K562 (cell line): ENCODE measurements around the gene MEF2B. TPM values are rescaled to one million over a fixed set of nuclear protein-coding genes. Genes with fewer than 3 reads are reported as not detected.
A peak's percentile ranks its signal among the peaks of the same experiment; 100 is the strongest.

Experiments
- BCOR ChIP-seq: fragments of 450-650 bp; IDR thresholded peaks from 2 replicates; pipeline ENCODE4 v1.6.1; 2016
- CBFA2T2 ChIP-seq: fragments of 450-650 bp; conservative IDR thresholded peaks from 2 replicates; pipeline ENCODE4 v1.6.1; 2017; ENCODE audit warnings: mild to moderate bottlenecking
- ERF ChIP-seq: fragments of 450-650 bp; formaldehyde crosslinking; IDR thresholded peaks from 2 replicates; pipeline ENCODE4 v1.4.0; 2020; ENCODE audit warnings: mild to moderate bottlenecking, mixed read lengths
- GABPB1 ChIP-seq: sonication (generic); formaldehyde crosslinking; IDR thresholded peaks from 2 replicates; pipeline ENCODE4 v1.8.0; 2022; ENCODE audit warnings: mild to moderate bottlenecking, missing genetic modification reagents
- KAT7 ChIP-seq: sonication (generic); formaldehyde crosslinking; IDR thresholded peaks from 2 replicates; pipeline ENCODE4 v1.8.0; 2022; ENCODE audit warnings: missing genetic modification reagents, mild to moderate bottlenecking, borderline replicate concordance
- L3MBTL2 ChIP-seq: fragments of 450-650 bp; IDR thresholded peaks from 2 replicates; pipeline ENCODE4 v1.6.1; 2016; ENCODE audit warnings: mild to moderate bottlenecking, moderate library complexity
- MAX ChIP-seq: sonication (generic); formaldehyde crosslinking; IDR thresholded peaks from 2 replicates; pipeline ENCODE4 v1.9.0; 2022; ENCODE audit warnings: mild to moderate bottlenecking, missing genetic modification reagents
- MYC ChIP-seq, 2 experiments: fragments of 250-450 bp in 1 of 2; sonication (Bioruptor Pico) in 1 of 2; IDR thresholded peaks; 2 replicates each; pipeline versions ENCODE4 v1.5.1 to v1.6.1; 2012 to 2021; ENCODE audit warnings: low read depth in 2 of 2, borderline replicate concordance in 1 of 2, improper control_type of control experiment in 1 of 2, low read length in 1 of 2, mild to moderate bottlenecking in 1 of 2, moderate library complexity in 1 of 2
- MYNN ChIP-seq, 2 experiments: sonication (generic); formaldehyde crosslinking in 1 of 2; IDR thresholded peaks; 2 replicates each; pipeline versions ENCODE4 v1.5.0 to v1.6.1; 2016 to 2020; ENCODE audit warnings: antibody characterized with exemption in 1 of 2, missing genetic modification reagents in 1 of 2
- RBM25 ChIP-seq: fragments of 200-400 bp; formaldehyde crosslinking; IDR thresholded peaks from 2 replicates; pipeline ENCODE4 v1.6.1; 2018; ENCODE audit warnings: low read length, low read depth, moderate library complexity; ENCODE audit not compliant: severe bottlenecking
- ZBTB1 ChIP-seq: sonication (generic); formaldehyde crosslinking; IDR thresholded peaks from 2 replicates; pipeline ENCODE4 v1.8.1; 2023; ENCODE audit warnings: missing genetic modification reagents, low read depth, mild to moderate bottlenecking, borderline replicate concordance
- polyA plus RNA-seq, 8 experiments: library from polyadenylated mRNA; depleted of rRNA in 4 of 8; stranded (reverse) in 5 of 8; unstranded in 3 of 8; fragments of >200 nt; fragmentation: Nextera tagmentation in 2 of 8; fragmentation: Illumina TruSeq in 1 of 8; extraction: Ambion mirVana in 2 of 8; extraction: Trizol in 1 of 8; gene quantifications; 2 replicates each; pipeline versions ENCODE4 v1.2.1 to v1.2.3, GENCODE V29; 2011 to 2014; ENCODE audit warnings: inconsistent platforms in 1 of 8, missing spikeins in 1 of 8
- total RNA-seq, 7 experiments: library from RNA; depleted of rRNA in 6 of 7; stranded (reverse); fragments of >200 nt in 6 of 7; fragmentation: Illumina TruSeq in 2 of 7; extraction: Trizol in 2 of 7; gene quantifications; 2 replicates each; pipeline versions ENCODE4 v1.2.1 to v1.2.3, GENCODE V29; 2011 to 2021; ENCODE audit warnings: low replicate concordance in 1 of 7
- TF ChIP-seq, protein P1 (sequence below), 2 experiments: fragments of 450-650 bp; formaldehyde crosslinking in 1 of 2; IDR thresholded peaks; 2 replicates each; pipeline versions ENCODE4 v1.4.0 to v1.6.1; 2014 to 2020; ENCODE audit warnings: mild to moderate bottlenecking in 2 of 2, borderline replicate concordance in 1 of 2, low read depth in 1 of 2
- TF ChIP-seq, protein P2 (sequence below), 2 experiments: fragments of 450-650 bp in 1 of 2; sonication (generic) in 1 of 2; formaldehyde crosslinking in 1 of 2; IDR thresholded peaks in 1 of 2; conservative IDR thresholded peaks in 1 of 2; 2 replicates each; pipeline versions ENCODE4 v1.6.1 to v1.8.1; 2016 to 2023; ENCODE audit warnings: mild to moderate bottlenecking in 2 of 2, moderate library complexity in 2 of 2, inconsistent platforms in 1 of 2, missing genetic modification reagents in 1 of 2

MEF2B gene
- total and polyA plus RNA-seq, 9 of the 15 experiments (the other 6 are each of a cell fraction or from before 2014, with no cell fraction given) = 0.14 to 1.9 (median 0.71) TPM; not detected in 3

DNA sequence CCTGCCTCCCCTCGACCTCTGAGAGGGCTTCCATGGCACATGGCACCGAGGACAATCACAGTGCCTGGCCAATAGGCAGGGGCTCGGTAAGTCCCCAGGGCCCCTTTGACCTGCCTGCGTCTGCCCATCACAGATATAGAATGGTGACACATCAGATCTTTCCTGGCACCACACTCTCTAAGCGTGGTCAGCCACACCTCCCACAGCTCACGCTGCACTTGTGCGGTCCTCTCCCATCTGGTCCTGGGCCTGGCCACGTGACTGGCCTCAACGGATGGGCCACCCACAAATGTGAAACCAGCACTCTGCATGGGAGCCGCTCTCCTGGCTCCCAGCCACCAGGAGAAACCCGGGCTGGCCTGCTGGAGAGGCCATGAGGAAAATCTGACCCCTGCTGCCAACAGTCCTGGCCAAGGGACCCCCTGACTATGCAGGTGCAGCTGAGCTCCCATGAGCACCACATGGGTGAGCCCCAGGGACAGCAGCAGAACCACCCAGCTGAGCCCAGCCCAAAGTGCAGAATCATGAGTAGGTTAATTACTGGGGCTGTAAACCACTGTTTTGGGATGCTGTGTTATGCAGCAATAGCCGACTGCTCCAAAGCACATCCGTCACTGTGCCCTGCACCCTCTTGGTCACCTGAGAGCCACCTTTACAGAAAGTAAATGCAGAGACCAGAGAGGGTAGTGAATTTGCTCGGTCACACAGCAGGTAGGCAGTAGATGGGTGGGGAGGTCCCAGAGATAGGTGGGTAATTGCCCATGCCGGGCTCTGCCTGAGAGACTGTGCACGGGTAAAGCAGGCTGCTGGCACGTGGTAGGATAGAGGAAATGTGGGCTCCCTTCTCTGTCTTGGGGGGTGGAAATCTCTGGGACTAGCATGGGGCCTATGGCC is 9.7 kb upstream of the MEF2B start (continued):
- TF ChIP-seq ZBTB1 (peak; percentile 58; the same call in 1 of the 2 replicates), ERF (CRISPR knock-in tag) (no peak), MYC (IDR thresholded peaks at IDR 0.05; ENCODE audit: low read depth, low read length) (0 out of 2 replicates have a peak, but pooled peaks have one; percentile 21), MYC (CRISPR knock-in tag; IDR thresholded peaks at IDR 0.05; ENCODE audit: borderline replicate concordance, low read depth) (no peak), MYNN (IDR thresholded peaks at IDR 0.05) (peak; percentile 12; the same call in 1 of the 2 replicates), MYNN (CRISPR knock-in tag; IDR thresholded peaks at IDR 0.05) (no peak), CBFA2T2 (peak; percentile 55), BCOR (peak; percentile 85; the same call in 1 of the 2 replicates), L3MBTL2 (peak; percentile 46), KAT7 (CRISPR knock-in tag) (no peak), RBM25 (peak; percentile 42), GABPB1 (0 out of 2 replicates have a peak, but pooled peaks have one; percentile 15), MAX (CRISPR knock-in tag) (peak; percentile 81)
- TF ChIP-seq, protein P1, sequence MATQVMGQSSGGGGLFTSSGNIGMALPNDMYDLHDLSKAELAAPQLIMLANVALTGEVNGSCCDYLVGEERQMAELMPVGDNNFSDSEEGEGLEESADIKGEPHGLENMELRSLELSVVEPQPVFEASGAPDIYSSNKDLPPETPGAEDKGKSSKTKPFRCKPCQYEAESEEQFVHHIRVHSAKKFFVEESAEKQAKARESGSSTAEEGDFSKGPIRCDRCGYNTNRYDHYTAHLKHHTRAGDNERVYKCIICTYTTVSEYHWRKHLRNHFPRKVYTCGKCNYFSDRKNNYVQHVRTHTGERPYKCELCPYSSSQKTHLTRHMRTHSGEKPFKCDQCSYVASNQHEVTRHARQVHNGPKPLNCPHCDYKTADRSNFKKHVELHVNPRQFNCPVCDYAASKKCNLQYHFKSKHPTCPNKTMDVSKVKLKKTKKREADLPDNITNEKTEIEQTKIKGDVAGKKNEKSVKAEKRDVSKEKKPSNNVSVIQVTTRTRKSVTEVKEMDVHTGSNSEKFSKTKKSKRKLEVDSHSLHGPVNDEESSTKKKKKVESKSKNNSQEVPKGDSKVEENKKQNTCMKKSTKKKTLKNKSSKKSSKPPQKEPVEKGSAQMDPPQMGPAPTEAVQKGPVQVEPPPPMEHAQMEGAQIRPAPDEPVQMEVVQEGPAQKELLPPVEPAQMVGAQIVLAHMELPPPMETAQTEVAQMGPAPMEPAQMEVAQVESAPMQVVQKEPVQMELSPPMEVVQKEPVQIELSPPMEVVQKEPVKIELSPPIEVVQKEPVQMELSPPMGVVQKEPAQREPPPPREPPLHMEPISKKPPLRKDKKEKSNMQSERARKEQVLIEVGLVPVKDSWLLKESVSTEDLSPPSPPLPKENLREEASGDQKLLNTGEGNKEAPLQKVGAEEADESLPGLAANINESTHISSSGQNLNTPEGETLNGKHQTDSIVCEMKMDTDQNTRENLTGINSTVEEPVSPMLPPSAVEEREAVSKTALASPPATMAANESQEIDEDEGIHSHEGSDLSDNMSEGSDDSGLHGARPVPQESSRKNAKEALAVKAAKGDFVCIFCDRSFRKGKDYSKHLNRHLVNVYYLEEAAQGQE (IDR thresholded peaks at IDR 0.05; ENCODE audit: borderline replicate concordance) = peak; percentile 16; the same call in 1 of the 2 replicates
- TF ChIP-seq, protein P1 (CRISPR knock-in tag; IDR thresholded peaks at IDR 0.05; ENCODE audit: low read depth) = no peak
- TF ChIP-seq, protein P2, sequence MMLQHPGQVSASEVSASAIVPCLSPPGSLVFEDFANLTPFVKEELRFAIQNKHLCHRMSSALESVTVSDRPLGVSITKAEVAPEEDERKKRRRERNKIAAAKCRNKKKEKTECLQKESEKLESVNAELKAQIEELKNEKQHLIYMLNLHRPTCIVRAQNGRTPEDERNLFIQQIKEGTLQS (IDR thresholded peaks at IDR 0.05) = no peak
- TF ChIP-seq, protein P2 (CRISPR knock-in tag; conservative IDR thresholded peaks at IDR 0.05) = no peak
